CD4-positive, CD25-positive, alpha-beta regulatory T cell (primary cell): Measurements from ENCODE around the gene ZNF609. TPM values are rescaled to one million over a fixed set of nuclear protein-coding genes. Genes with fewer than 3 reads are reported as not detected.
A peak's percentile ranks its signal among the peaks of the same experiment; 100 is the strongest.

Experiments
- ATAC-seq, 2 donors: fragments of 150-1000 bp; cut with Tn5 transposase; one replicate each; pipeline ENCODE4 v1.10.0; 2021; ENCODE audit warnings: low read depth in 2 of 2, moderate number of reproducible peaks in 2 of 2, moderate library complexity in 1 of 2
- DNase-seq, 3 donors: peaks; one replicate each; pipeline versions ENCODE4 v3.0.0 to v3.0.0-alpha.2; 2012 to 2022; ENCODE audit warnings: mixed read lengths in 1 of 3
- H3K27ac ChIP-seq: one replicate; pipeline ENCODE4 v1.7.0; 2013; ENCODE audit warnings: mild to moderate bottlenecking, low read length; ENCODE audit not compliant: insufficient read depth, poor library complexity, severe bottlenecking
- H3K27me3 ChIP-seq: one replicate; pipeline ENCODE4 v1.7.0; 2013; ENCODE audit warnings: low read length; ENCODE audit not compliant: control insufficient read depth, insufficient read depth
- H3K36me3 ChIP-seq: one replicate; pipeline ENCODE4 v1.7.0; 2013; ENCODE audit warnings: mild to moderate bottlenecking, low read length, moderate library complexity; ENCODE audit not compliant: control insufficient read depth, insufficient read depth
- H3K4me1 ChIP-seq: 2 replicates; pipeline ENCODE4 v1.7.0; 2013; ENCODE audit warnings: mild to moderate bottlenecking, low read length; ENCODE audit not compliant: insufficient read depth, control insufficient read depth, poor library complexity, severe bottlenecking
- H3K4me3 ChIP-seq: one replicate; pipeline ENCODE4 v1.7.0; 2013; ENCODE audit warnings: low read depth, mild to moderate bottlenecking, low read length, moderate library complexity
- H3K9me3 ChIP-seq, 2 experiments: 1 replicate in 1 of 2; 2 replicates in 1 of 2; pipeline ENCODE4 v1.7.0; 2013; ENCODE audit warnings: low read length in 2 of 2, mild to moderate bottlenecking in 1 of 2, moderate library complexity in 1 of 2; ENCODE audit not compliant: control insufficient read depth in 2 of 2
- H3K27ac Mint-ChIP-seq, 3 donors: one replicate each; pipeline ENCODE4 v1.8.0; 2020 to 2022; ENCODE audit warnings: mild to moderate bottlenecking in 3 of 3, mixed read lengths in 3 of 3, moderate library complexity in 2 of 3
- H3K27me3 Mint-ChIP-seq: one replicate; pipeline ENCODE4 v1.8.0; 2022; ENCODE audit warnings: mild to moderate bottlenecking, mixed read lengths
- H3K36me3 Mint-ChIP-seq: one replicate; pipeline ENCODE4 v1.8.0; 2020; ENCODE audit warnings: mixed read lengths
- H3K4me1 Mint-ChIP-seq, 4 donors: one replicate each; pipeline ENCODE4 v1.8.0; 2020 to 2022; ENCODE audit warnings: mixed read lengths in 4 of 4, mild to moderate bottlenecking in 1 of 4
- H3K4me3 Mint-ChIP-seq, 4 donors: one replicate each; pipeline ENCODE4 v1.8.0; 2020 to 2022; ENCODE audit warnings: mild to moderate bottlenecking in 4 of 4, mixed read lengths in 4 of 4, moderate library complexity in 3 of 4
- H3K9me3 Mint-ChIP-seq, 7 donors: one replicate each; pipeline ENCODE4 v1.8.0; 2020 to 2022; ENCODE audit warnings: mixed read lengths in 7 of 7, mild to moderate bottlenecking in 3 of 7, moderate library complexity in 2 of 7
- polyA plus RNA-seq, 4 donors: library from polyadenylated mRNA; unstranded; fragments of 300-500 nt; fragmentation: Illumina TruSeq; gene quantifications; one replicate each; pipeline ENCODE4 v1.2.3, GENCODE V29; 2021
- total RNA-seq: library from RNA; stranded (reverse); gene quantifications from one replicate; pipeline ENCODE4 v1.2.3, GENCODE V29; 2022

Gene ZNF609
- total and polyA plus RNA-seq, 5 donors from 2014 or later: 0.64 to 39.0 (median 2.0) TPM

GRCh38 chr15:64507293-64507802, 47.0 kb downstream of the ZNF609 start:
- peaks cover 20 to 69% (median 39%) of the 10 kb centered on the region in 4 donors for H3K4me1 Mint-ChIP-seq
- Histone ChIP-seq H3K4me1 (peaks cover 20% of the 10 kb centered on the region), H3K27me3 (no peaks in the 10 kb centered on the region), H3K9me3 (no peaks in the 10 kb centered on the region), H3K27ac (no peak overlapping the region), H3K4me3 (no peak overlapping the region), H3K36me3 (no peaks in the 10 kb centered on the region)
- peak overlapping the region; percentile 39 to 78 (median 64) for H3K27ac Mint-ChIP-seq
- no peaks in the 10 kb centered on the region for H3K9me3 Mint-ChIP-seq
- H3K27me3 Mint-ChIP-seq: no peaks in the 10 kb centered on the region
- peak in 1 of 3 donors; percentile 20 for DNase-seq
- peaks cover 17% of the 10 kb centered on the region for H3K36me3 Mint-ChIP-seq
- H3K4me3 Mint-ChIP-seq: peak overlapping the region in 1 of 4 donors; percentile 4
- peak in 1 of 2 donors; percentile 29 for ATAC-seq

GRCh38 chr15:64507845-64508244, 47.5 kb downstream of the ZNF609 start:
- H3K27me3 ChIP-seq: no peaks in the 10 kb centered on the region
- DNase-seq (no peak), ATAC-seq (no peak)
- Mint-ChIP-seq H3K27ac (peak overlapping the region; percentile 39 to 78 (median 64)), H3K4me1 (peaks cover 18 to 65% (median 35%) of the 10 kb centered on the region in 4 donors), H3K9me3 (no peaks in the 10 kb centered on the region), H3K36me3 (peaks cover 17% of the 10 kb centered on the region), H3K27me3 (no peaks in the 10 kb centered on the region), H3K4me3 (no peak overlapping the region)
- H3K27ac ChIP-seq: no peak overlapping the region
- no peaks in the 10 kb centered on the region for H3K36me3 ChIP-seq
- H3K9me3 ChIP-seq: no peaks in the 10 kb centered on the region
- H3K4me3 ChIP-seq: no peak overlapping the region
- H3K4me1 ChIP-seq: peaks cover 16% of the 10 kb centered on the region

GRCh38 chr15:64513823-64514222, 53.4 kb downstream of the ZNF609 start:
- Histone ChIP-seq H3K4me1 (no peaks in the 10 kb centered on the region), H3K27me3 (no peaks in the 10 kb centered on the region), H3K9me3 (no peaks in the 10 kb centered on the region), H3K4me3 (no peak overlapping the region), H3K36me3 (no peaks in the 10 kb centered on the region), H3K27ac (no peak overlapping the region)
- ATAC-seq: no peak
- DNase-seq: no peak
- Mint-ChIP-seq H3K4me1 (peaks cover 9 to 63% (median 26%) of the 10 kb centered on the region in 4 donors), H3K27ac (peak overlapping the region; percentile 68 to 77 (median 77)), H3K9me3 (no peaks in the 10 kb centered on the region), H3K36me3 (peaks cover 12% of the 10 kb centered on the region), H3K4me3 (peak overlapping the region in 1 of 4 donors; percentile 22), H3K27me3 (no peaks in the 10 kb centered on the region)

GRCh38 chr15:64515196-64515595, 54.8 kb downstream of the ZNF609 start:
- no peaks in the 10 kb centered on the region for H3K9me3 Mint-ChIP-seq
- H3K4me3 Mint-ChIP-seq: no peak overlapping the region
- no peaks in the 10 kb centered on the region for H3K27me3 Mint-ChIP-seq
- Histone ChIP-seq H3K27ac (no peak overlapping the region), H3K27me3 (no peaks in the 10 kb centered on the region), H3K9me3 (no peaks in the 10 kb centered on the region), H3K36me3 (no peaks in the 10 kb centered on the region), H3K4me1 (no peaks in the 10 kb centered on the region), H3K4me3 (no peak overlapping the region)
- H3K36me3 Mint-ChIP-seq: peaks cover 12% of the 10 kb centered on the region
- DNase-seq: no peak
- H3K4me1 Mint-ChIP-seq: peaks cover 17 to 57% (median 29%) of the 10 kb centered on the region in 4 donors
- ATAC-seq: no peak
- H3K27ac Mint-ChIP-seq: peak overlapping the region in 2 of 3 donors; percentile 25 to 77

- H3K27me3 ChIP-seq: no peaks in the 10 kb centered on the region
- ATAC-seq (no peak), DNase-seq (no peak)
- H3K27me3 Mint-ChIP-seq: no peaks in the 10 kb centered on the region
- no peak overlapping the region for H3K4me3 Mint-ChIP-seq
- H3K4me1 ChIP-seq: no peaks in the 10 kb centered on the region
- no peak overlapping the region for H3K4me3 ChIP-seq
- no peak overlapping the region for H3K27ac ChIP-seq
- H3K4me1 Mint-ChIP-seq: peaks cover 17 to 51% (median 32%) of the 10 kb centered on the region in 4 donors
- no peak overlapping the region for H3K27ac Mint-ChIP-seq
- H3K36me3 ChIP-seq: no peaks in the 10 kb centered on the region
- no peaks in the 10 kb centered on the region for H3K9me3 Mint-ChIP-seq
- no peaks in the 10 kb centered on the region for H3K9me3 ChIP-seq
- H3K36me3 Mint-ChIP-seq: peaks cover 12% of the 10 kb centered on the region
These were observed 55.4 kb downstream of the ZNF609 start for GRCh38 chr15:64515825-64516224.

GRCh38 chr15:64519897-64520296, 59.5 kb downstream of the ZNF609 start:
- H3K36me3 Mint-ChIP-seq: peaks cover 18% of the 10 kb centered on the region
- peaks cover 5% of the 10 kb centered on the region for H3K4me1 ChIP-seq
- H3K27ac Mint-ChIP-seq: no peak overlapping the region

GRCh38 chr15:64521201-64521600, 60.8 kb downstream of the ZNF609 start:
- ATAC-seq: no peak
- no peak overlapping the region for H3K4me3 ChIP-seq
- H3K27ac ChIP-seq: no peak overlapping the region
- no peak overlapping the region for H3K4me3 Mint-ChIP-seq
- peaks cover 29 to 53% (median 46%) of the 10 kb centered on the region in 4 donors for H3K4me1 Mint-ChIP-seq
- peak overlapping the region in 1 of 3 donors; percentile 21 for H3K27ac Mint-ChIP-seq
- DNase-seq: no peak
- no peaks in the 10 kb centered on the region for H3K9me3 ChIP-seq
- no peaks in the 10 kb centered on the region for H3K27me3 ChIP-seq
- H3K36me3 Mint-ChIP-seq: peaks cover 23% of the 10 kb centered on the region
- no peaks in the 10 kb centered on the region for H3K27me3 Mint-ChIP-seq
- no peaks in the 10 kb centered on the region for H3K9me3 Mint-ChIP-seq
- peaks cover 5% of the 10 kb centered on the region for H3K4me1 ChIP-seq
- H3K36me3 ChIP-seq: no peaks in the 10 kb centered on the region

More at GRCh38 chr15:64519897-64520296, 59.5 kb downstream of the ZNF609 start:
- no peak overlapping the region for H3K4me3 Mint-ChIP-seq
- DNase-seq (no peak), ATAC-seq (no peak)
- H3K36me3 ChIP-seq: no peaks in the 10 kb centered on the region
- no peaks in the 10 kb centered on the region for H3K27me3 ChIP-seq
- H3K9me3 Mint-ChIP-seq: no peaks in the 10 kb centered on the region
- H3K9me3 ChIP-seq: no peaks in the 10 kb centered on the region
- H3K4me3 ChIP-seq: no peak overlapping the region
- peaks cover 26 to 44% (median 39%) of the 10 kb centered on the region in 4 donors for H3K4me1 Mint-ChIP-seq
- H3K27ac ChIP-seq: no peak overlapping the region
- H3K27me3 Mint-ChIP-seq: no peaks in the 10 kb centered on the region

- DNase-seq (no peak), ATAC-seq (no peak)
- Mint-ChIP-seq H3K4me3 (no peak overlapping the region), H3K27ac (peak overlapping the region in 2 of 3 donors; percentile 7 to 21), H3K36me3 (peaks cover 21% of the 10 kb centered on the region), H3K4me1 (peaks cover 33 to 58% (median 48%) of the 10 kb centered on the region in 4 donors), H3K9me3 (no peaks in the 10 kb centered on the region), H3K27me3 (no peaks in the 10 kb centered on the region)
- Histone ChIP-seq H3K27me3 (no peaks in the 10 kb centered on the region), H3K9me3 (no peaks in the 10 kb centered on the region), H3K4me3 (no peak overlapping the region), H3K36me3 (no peaks in the 10 kb centered on the region), H3K27ac (no peak overlapping the region), H3K4me1 (peaks cover 5% of the 10 kb centered on the region)
These were observed 61.4 kb downstream of the ZNF609 start for GRCh38 chr15:64521726-64522164.
